Psoas muscle (tissue), 8 donors: ENCODE measurements around the gene SLC2A9. TPM values are rescaled to one million over a fixed set of nuclear protein-coding genes. Genes with fewer than 3 reads are reported as not detected.

ENCODE experiments used
- ATAC-seq, 4 donors: fragments of 200-7000 bp; cut with Tn5 transposase; one replicate each; pipeline ENCODE4 v1.9.1; 2020; ENCODE audit warnings: moderate library complexity in 3 of 4, mild to moderate bottlenecking in 2 of 4
- DNase-seq, 2 donors: peaks; one replicate each; pipeline ENCODE4 v3.0.0-alpha.2; 2020
- H3K27ac ChIP-seq: fragments of 200-600 bp; one replicate; pipeline ENCODE4 v1.8.0; 2022
- H3K27me3 ChIP-seq, 3 donors: fragments of 200-600 bp in 1 of 3; one replicate each; pipeline versions ENCODE4 v1.6.1 to v1.8.0; 2013 to 2022; ENCODE audit warnings: low read length in 2 of 3, mild to moderate bottlenecking in 2 of 3, moderate library complexity in 1 of 3; ENCODE audit not compliant: insufficient read depth in 3 of 3
- H3K36me3 ChIP-seq, 2 donors: fragments of 200-600 bp in 1 of 2; one replicate each; pipeline versions ENCODE4 v1.6.1 to v1.8.0; 2013 to 2022; ENCODE audit warnings: low read depth in 1 of 2, mild to moderate bottlenecking in 1 of 2, moderate library complexity in 1 of 2; ENCODE audit not compliant: insufficient read depth in 1 of 2
- H3K4me1 ChIP-seq: fragments of 200-600 bp; one replicate; pipeline ENCODE4 v1.8.0; 2022
- H3K4me3 ChIP-seq: fragments of 200-600 bp; one replicate; pipeline ENCODE4 v1.8.0; 2022; ENCODE audit warnings: mild to moderate bottlenecking
- H3K9me3 ChIP-seq: fragments of 200-600 bp; one replicate; pipeline ENCODE4 v1.8.0; 2022
- CTCF ChIP-seq: fragments of 200-600 bp; IDR thresholded peaks from one replicate; pipeline ENCODE4 v1.8.0; 2022; ENCODE audit warnings: antibody characterized with exemption
- WGBS, 3 donors: extraction: QIAGEN DNeasy Blood & Tissue Kit; methylation state at CpG; one replicate each; pipeline versions ENCODE4 v1.1.6 to v1.1.7; 2013; 5-methylcytosine and 5-hydroxymethylcytosine counted together
- intact Hi-C, 2 donors: fragments of 100-400 bp; cut with DNase I; formaldehyde crosslinking; loops; one replicate each; pipeline versions ENCODE4 v1.11.0 to v1.14.2; 2022
- polyA plus RNA-seq, 3 donors: library from polyadenylated mRNA; stranded (reverse); fragments of 200-250 nt; gene quantifications; one replicate each; pipeline ENCODE4 v1.2.3, GENCODE V29; 2013
- total RNA-seq, 4 donors: library from RNA; stranded (reverse); fragmentation: NEBNext Ultra II Directional in 2 of 4; extraction: Animal tissue kit (Norgen Biotek cat#: 25700) in 2 of 4; gene quantifications; one replicate each; pipeline versions ENCODE4 v1.2.1 to v1.2.4, GENCODE V29; 2021 to 2023
- donor health status: healthy with polysubstance abuse.
- donor health status: DM: no; HTN: no; CAD: no; lungs with moderate emphysema.
- donor health status: Bipolar disorder and iron deficiency.
- donor health status: healthy.
- donor health status: DM: yes; HTN: yes; CAD: no.
- donor health status: DM: no; HTN: no; CAD: no.
- donor health status: DM: no; HTN: no; CAD: no.
- donor health status: DM: yes; HTN: yes; CAD: no.

Gene SLC2A9
- total and polyA plus RNA-seq, 7 donors = 0.37 to 2.7 (median 1.3) TPM

DNA sequence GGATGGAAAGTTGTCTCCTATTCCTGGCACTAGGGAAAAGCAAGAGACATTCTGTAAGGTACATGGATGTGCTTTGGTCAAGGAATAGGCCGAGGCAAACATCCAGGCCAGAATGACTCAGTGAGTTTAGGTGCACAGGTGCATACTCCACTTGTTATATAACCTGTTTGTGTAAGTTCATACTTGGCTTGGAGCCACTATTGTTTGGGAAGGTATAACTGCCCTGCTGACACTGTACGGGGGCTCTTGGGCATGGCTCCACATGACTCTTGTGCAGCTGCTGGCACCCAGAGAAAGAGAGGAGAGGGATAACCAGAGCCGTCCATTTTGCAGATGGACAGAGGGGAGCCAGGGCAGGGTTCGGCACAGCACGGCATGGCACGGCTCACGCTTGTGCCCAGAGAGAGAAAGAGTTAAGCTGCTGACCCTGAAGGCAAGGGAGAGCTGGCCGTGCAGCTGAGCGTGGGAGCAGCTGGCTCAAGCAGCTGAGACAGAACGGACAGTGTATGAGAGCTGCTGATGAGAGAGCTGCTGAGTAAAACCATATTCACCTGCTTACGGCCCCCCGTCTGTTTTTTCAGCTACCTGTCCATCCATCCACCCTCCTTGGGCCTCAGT, 98.0 kb downstream of the SLC2A9 start:
- Histone ChIP-seq H3K27ac (no peak overlapping the region), H3K4me1 (no peaks in the 10 kb centered on the region), H3K9me3 (no peaks in the 10 kb centered on the region), H3K36me3 (no peaks in the 10 kb centered on the region), H3K27me3 (no peaks in the 10 kb centered on the region), H3K4me3 (no peak overlapping the region)
- intact Hi-C loops = loop anchor here in 1 of 2 donors (10.0 kb wide), 1 partner anchor 159 kb away; no protein-coding TSS in a partner anchor
- ATAC-seq = no peak
- DNase-seq = no peak
- TF ChIP-seq CTCF = no peak
- WGBS, 3 donors = 52 to 66% (median 55%) methylated on average over 12 of the region's 12 CpGs

DNA sequence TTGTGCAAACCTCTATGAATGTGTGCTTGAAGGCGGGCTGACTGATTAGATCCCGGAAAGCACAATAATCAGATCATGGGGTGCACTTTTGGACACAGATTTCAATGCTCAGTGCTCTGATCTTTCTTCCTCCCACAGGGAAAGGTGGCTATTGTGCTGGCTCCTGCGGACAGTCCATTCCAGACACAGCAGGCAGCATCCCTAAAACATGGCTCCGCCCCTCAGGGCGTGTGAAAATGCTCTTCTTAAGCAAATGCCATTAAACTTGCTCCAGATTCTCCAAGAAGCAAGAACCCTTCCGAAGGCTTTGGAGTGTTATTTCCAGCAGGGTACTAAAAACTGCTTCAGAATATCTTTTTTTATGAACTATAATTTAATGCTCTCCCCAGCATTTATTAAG, 100.0 kb downstream of the SLC2A9 start:
- Histone ChIP-seq H3K4me1 (no peaks in the 10 kb centered on the region), H3K4me3 (no peak overlapping the region), H3K27ac (no peak overlapping the region), H3K27me3 (no peaks in the 10 kb centered on the region), H3K36me3 (no peaks in the 10 kb centered on the region), H3K9me3 (no peaks in the 10 kb centered on the region)
- no peak for DNase-seq
- ATAC-seq = no peak
- no peak for TF ChIP-seq CTCF
- intact Hi-C loops = loop anchor here in 1 of 2 donors (10.0 kb wide), 1 partner anchor 157 kb away; no protein-coding TSS in a partner anchor
- 66 to 78% (median 77%) methylated on average over 6 of the region's 6 CpGs for WGBS, 3 donors

DNA sequence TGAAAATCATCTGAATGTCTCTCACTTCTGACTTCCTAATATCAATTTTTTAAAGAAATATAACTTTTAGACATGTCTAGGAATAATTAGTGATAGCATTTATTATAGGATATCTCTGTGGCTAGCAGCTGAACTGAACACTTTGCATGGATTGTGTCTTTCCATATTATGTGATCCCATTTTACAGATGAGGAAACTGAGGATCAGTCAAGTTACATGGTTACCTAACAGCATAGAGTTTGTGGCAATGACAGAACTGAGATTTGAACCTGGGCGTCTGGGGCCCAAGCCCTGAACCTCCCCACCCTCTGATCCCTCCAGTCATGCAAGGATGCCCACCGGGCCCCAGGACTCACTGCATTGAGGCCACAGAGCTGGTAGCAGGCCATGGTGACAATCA, 101.3 kb downstream of the SLC2A9 start:
- 92 to 98% (median 97%) methylated on average over 2 of the region's 2 CpGs for WGBS, 3 donors
- no peak for ATAC-seq
- intact Hi-C loops = loop anchor here in 1 of 2 donors (10.0 kb wide), 1 partner anchor 155 kb away; no protein-coding TSS in a partner anchor

GRCh38 chr4:9919047-9919446, 102.2 kb downstream of the SLC2A9 start:
- no peaks in the 10 kb centered on the region for H3K36me3 ChIP-seq
- H3K9me3 ChIP-seq = no peaks in the 10 kb centered on the region
- 91% methylated on average over 6 of the region's 6 CpGs for WGBS, 3 donors
- peak in 1 of 4 donors; percentile 27 for ATAC-seq
- H3K27ac ChIP-seq = no peak overlapping the region
- H3K4me1 ChIP-seq = no peaks in the 10 kb centered on the region
- intact Hi-C loops = no loop called here
- H3K27me3 ChIP-seq = no peaks in the 10 kb centered on the region
- no peak overlapping the region for H3K4me3 ChIP-seq
- no peak for DNase-seq
- TF ChIP-seq CTCF = no peak

More for the DNA sequence above, 101.3 kb downstream of the SLC2A9 start:
- no peaks in the 10 kb centered on the region for H3K4me1 ChIP-seq
- H3K36me3 ChIP-seq = no peaks in the 10 kb centered on the region
- H3K27me3 ChIP-seq = no peaks in the 10 kb centered on the region
- H3K27ac ChIP-seq = no peak overlapping the region
- DNase-seq = no peak
- H3K9me3 ChIP-seq = no peaks in the 10 kb centered on the region
- TF ChIP-seq CTCF = no peak
- H3K4me3 ChIP-seq = no peak overlapping the region

- TF ChIP-seq CTCF = no peak
- Histone ChIP-seq H3K4me3 (no peak overlapping the region), H3K27ac (no peak overlapping the region), H3K27me3 (no peaks in the 10 kb centered on the region), H3K9me3 (no peaks in the 10 kb centered on the region), H3K4me1 (no peaks in the 10 kb centered on the region), H3K36me3 (no peaks in the 10 kb centered on the region)
- WGBS, 3 donors = 89 to 92% (median 92%) methylated on average over 4 of the region's 4 CpGs
- ATAC-seq (no peak), DNase-seq (no peak)
- intact Hi-C loops = no loop called here
Observed at GRCh38 chr4:9918484-9918883, 102.8 kb downstream of the SLC2A9 start.
